HCT116 (cell line): ENCODE results near the gene MAPK10.

Experiments used
- CTCF ChIP-seq, 3 experiments: fragments of 200-600 bp in 1 of 3; sonication (generic) in 1 of 3; IDR thresholded peaks in 2 of 3; conservative IDR thresholded peaks in 1 of 3; 2 replicates each; pipeline ENCODE4 v1.5.1; 2012 to 2017; ENCODE audit warnings: low read depth in 2 of 3, low read length in 2 of 3, antibody characterized with exemption in 1 of 3, borderline replicate concordance in 1 of 3, control low read depth in 1 of 3, mild to moderate bottlenecking in 1 of 3, mixed read lengths in 1 of 3, mixed run types in 1 of 3, moderate library complexity in 1 of 3; ENCODE audit not compliant: insufficient read depth in 1 of 3
- ZNF274 ChIP-seq: fragments of 200-500 bp; sonication (Bioruptor generic); IDR thresholded peaks from 2 replicates; pipeline ENCODE4 v1.6.1; 2014; ENCODE audit warnings: mild to moderate bottlenecking, low read depth, low read length, inconsistent platforms

DNA sequence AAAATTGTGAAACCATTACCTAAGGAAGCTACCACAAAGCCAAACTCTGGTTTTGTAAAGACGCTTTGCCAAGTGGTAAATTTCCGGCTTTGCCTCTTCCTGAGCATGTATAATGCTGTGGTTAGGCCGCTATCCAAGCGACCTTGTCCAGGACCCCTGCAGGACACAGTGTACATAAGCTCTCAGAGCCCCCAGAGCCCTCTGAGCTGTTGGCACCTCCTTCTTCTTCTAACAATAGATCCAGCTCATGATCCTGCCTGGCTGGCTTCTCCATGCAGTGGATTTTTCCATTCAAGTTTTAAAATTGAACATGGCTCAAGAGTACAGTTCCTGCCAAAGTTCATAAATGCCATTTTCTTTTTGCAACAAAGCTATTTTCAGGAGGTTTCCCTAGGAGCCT lies 326.7 kb downstream of the MAPK10 start:
- TF ChIP-seq CTCF (IDR thresholded peaks at IDR 0.05 in 2 of 3, conservative IDR thresholded peaks at IDR 0.05 in 1 of 3; ENCODE audit: borderline replicate concordance in 1 of 3, insufficient read depth in 1 of 3, low read depth in 2 of 3, low read length in 2 of 3) (no peak), ZNF274 (no peak)
